Mesodermal cell (in vitro differentiated cells): Measurements from ENCODE around the gene EIF4EBP2.

Experiments used
- H3K27ac ChIP-seq: 2 replicates; pipeline ENCODE4 v1.7.0; 2013; ENCODE audit warnings: mild to moderate bottlenecking, low read depth, low read length, moderate library complexity; ENCODE audit not compliant: severe bottlenecking
- H3K36me3 ChIP-seq: 2 replicates; pipeline ENCODE4 v1.7.1; 2013; ENCODE audit warnings: mild to moderate bottlenecking, low read length, moderate library complexity; ENCODE audit not compliant: control insufficient read depth, insufficient read depth
- H3K4me1 ChIP-seq: one replicate; pipeline ENCODE4 v1.7.1; 2013; ENCODE audit warnings: mild to moderate bottlenecking, low read length; ENCODE audit not compliant: insufficient read depth, control insufficient read depth, poor library complexity, severe bottlenecking
- H3K4me3 ChIP-seq: 2 replicates; pipeline ENCODE4 v1.7.0; 2013; ENCODE audit warnings: low read length, control low read depth, mild to moderate bottlenecking; ENCODE audit not compliant: insufficient read depth, poor library complexity, severe bottlenecking; ENCODE audit errors: extremely low read depth
- H3K9me3 ChIP-seq: 2 replicates; pipeline ENCODE4 v1.7.1; 2013; ENCODE audit warnings: mild to moderate bottlenecking, low read length, moderate library complexity; ENCODE audit not compliant: control insufficient read depth
- WGBS, 2 experiments: methylation state at CpG; one replicate each; pipeline ENCODE4 v1.1.5; 2013; ENCODE audit warnings: missing lambda C conversion rate in 2 of 2; ENCODE audit not compliant: insufficient coverage in 2 of 2; 5-methylcytosine and 5-hydroxymethylcytosine counted together

Gene EIF4EBP2

GRCh38 chr10:70432561-70433263, 28.8 kb downstream of the EIF4EBP2 start:
- 94 to 96% methylated on average over 4 to 5 of the region's 6 CpGs for WGBS, 2 experiments
- peaks cover 38% of the 10 kb centered on the region for H3K36me3 ChIP-seq
- H3K9me3 ChIP-seq, result no peaks in the 10 kb centered on the region
- H3K4me3 ChIP-seq, result no peak overlapping the region
- H3K4me1 ChIP-seq, result peaks cover 8% of the 10 kb centered on the region
- no peak overlapping the region for H3K27ac ChIP-seq

GRCh38 chr10:70433581-70434280, 29.8 kb downstream of the EIF4EBP2 start:
- H3K36me3 ChIP-seq, result peaks cover 27% of the 10 kb centered on the region
- H3K4me3 ChIP-seq, result no peak overlapping the region
- H3K4me1 ChIP-seq, result peaks cover 8% of the 10 kb centered on the region
- no peak overlapping the region for H3K27ac ChIP-seq
- no peaks in the 10 kb centered on the region for H3K9me3 ChIP-seq
- WGBS, 2 experiments, result 75 to 96% methylated on average over 4 of the region's 9 CpGs

GRCh38 chr10:70435241-70436085, 31.5 kb downstream of the EIF4EBP2 start:
- no peaks in the 10 kb centered on the region for H3K9me3 ChIP-seq
- no peak overlapping the region for H3K27ac ChIP-seq
- WGBS, 2 experiments, result 91 to 94% methylated on average over 12 to 17 of the region's 19 CpGs
- peaks cover 12% of the 10 kb centered on the region for H3K36me3 ChIP-seq
- no peak overlapping the region for H3K4me3 ChIP-seq
- H3K4me1 ChIP-seq, result peaks cover 6% of the 10 kb centered on the region

- Histone ChIP-seq H3K4me1 (peaks cover 5% of the 10 kb centered on the region), H3K27ac (no peak overlapping the region), H3K9me3 (no peaks in the 10 kb centered on the region), H3K4me3 (no peak overlapping the region), H3K36me3 (no peaks in the 10 kb centered on the region)
- 80% methylated on average over 1 to 2 of the region's 5 CpGs for WGBS, 2 experiments
Observed at GRCh38 chr10:70437721-70438120, 33.8 kb downstream of the EIF4EBP2 start.

- H3K36me3 ChIP-seq, result no peaks in the 10 kb centered on the region
- peaks cover 5% of the 10 kb centered on the region for H3K4me1 ChIP-seq
- no peak overlapping the region for H3K27ac ChIP-seq
- peak overlapping the region; percentile 14 for H3K4me3 ChIP-seq
- 1 to 2% methylated on average over 56 to 64 of the region's 69 CpGs for WGBS, 2 experiments
- H3K9me3 ChIP-seq, result no peaks in the 10 kb centered on the region
Observed at GRCh38 chr10:70440296-70441160, 36.6 kb downstream of the EIF4EBP2 start.

GRCh38 chr10:70441161-70441894, 37.4 kb downstream of the EIF4EBP2 start, which contains the start of gene NODAL:
Gene NODAL, minus strand, starts transcription at chr10:70441681. Its CDS starts 14 bp downstream, at chr10:70441667.
- H3K4me3 ChIP-seq, result peak within 1 kb of the TSS; percentile 14
- WGBS, 2 experiments, result 1 to 2% methylated on average over 49 of the region's 60 CpGs
- H3K36me3 ChIP-seq, result no peaks in the 10 kb centered on the region
- no peak within 1 kb of the TSS for H3K27ac ChIP-seq
- no peaks in the 10 kb centered on the region for H3K9me3 ChIP-seq
- H3K4me1 ChIP-seq, result peaks cover 5% of the 10 kb centered on the region

- no peak overlapping the region for H3K4me3 ChIP-seq
- no peaks in the 10 kb centered on the region for H3K9me3 ChIP-seq
- H3K27ac ChIP-seq, result no peak overlapping the region
- no peaks in the 10 kb centered on the region for H3K36me3 ChIP-seq
- 4 to 7% methylated on average over 12 of the region's 12 CpGs for WGBS, 2 experiments
- H3K4me1 ChIP-seq, result peaks cover 5% of the 10 kb centered on the region
Observed at GRCh38 chr10:70441895-70442309, 38.0 kb downstream of the EIF4EBP2 start.

- Histone ChIP-seq H3K27ac (no peak overlapping the region), H3K4me3 (no peak overlapping the region), H3K4me1 (peaks cover 5% of the 10 kb centered on the region), H3K9me3 (no peaks in the 10 kb centered on the region), H3K36me3 (no peaks in the 10 kb centered on the region)
- WGBS, 2 experiments, result 30 to 46% methylated on average over 5 to 6 of the region's 6 CpGs
Observed at GRCh38 chr10:70442332-70442988, 38.5 kb downstream of the EIF4EBP2 start.

- Histone ChIP-seq H3K4me3 (no peak overlapping the region), H3K9me3 (no peaks in the 10 kb centered on the region), H3K36me3 (no peaks in the 10 kb centered on the region), H3K4me1 (peaks cover 5% of the 10 kb centered on the region), H3K27ac (no peak overlapping the region)
- WGBS, 2 experiments, result 80 to 100% methylated on average over 2 of the region's 4 CpGs
Observed at GRCh38 chr10:70444744-70445143, 40.8 kb downstream of the EIF4EBP2 start.
